H9 (cell line): ENCODE results near the gene ITPKB. TPM values are rescaled to one million over a fixed set of nuclear protein-coding genes. Genes with fewer than 3 reads are reported as not detected.

Experiments used
- DNase-seq: peaks from one replicate; pipeline ENCODE4 v3.0.0-alpha.2; 2017
- H2AFZ ChIP-seq: one replicate; pipeline ENCODE4 v1.6.1; 2013; ENCODE audit warnings: mild to moderate bottlenecking, low read length, control low read depth, moderate library complexity
- H2AK5ac ChIP-seq: 2 replicates; pipeline ENCODE4 v1.6.1; 2013; ENCODE audit warnings: low read length, control low read depth, mixed read lengths; ENCODE audit not compliant: insufficient read length
- H2BK120ac ChIP-seq: one replicate; pipeline ENCODE4 v1.6.1; 2013; ENCODE audit warnings: low read depth, mild to moderate bottlenecking, low read length, control low read depth, inconsistent platforms; ENCODE audit not compliant: poor library complexity, severe bottlenecking
- H2BK12ac ChIP-seq: 2 replicates; pipeline ENCODE4 v1.6.1; 2013; ENCODE audit warnings: low read length, control low read depth, mixed read lengths, low read depth; ENCODE audit not compliant: insufficient read length
- H2BK15ac ChIP-seq: 2 replicates; pipeline ENCODE4 v1.6.1; 2013; ENCODE audit warnings: low read depth, low read length, control low read depth
- H2BK20ac ChIP-seq: one replicate; pipeline ENCODE4 v1.6.1; 2013; ENCODE audit warnings: low read depth, mild to moderate bottlenecking, low read length, control low read depth, inconsistent platforms; ENCODE audit not compliant: poor library complexity, severe bottlenecking
- H2BK5ac ChIP-seq: 2 replicates; pipeline ENCODE4 v1.6.1; 2013; ENCODE audit warnings: low read length, control low read depth, mixed read lengths; ENCODE audit not compliant: insufficient read length
- H3K14ac ChIP-seq: 2 replicates; pipeline ENCODE4 v1.6.1; 2013; ENCODE audit warnings: low read length, control low read depth; ENCODE audit not compliant: insufficient read depth
- H3K18ac ChIP-seq: 2 replicates; pipeline ENCODE4 v1.6.1; 2013; ENCODE audit warnings: low read depth, mild to moderate bottlenecking, mixed read lengths, low read length, control low read depth; ENCODE audit not compliant: insufficient read length
- H3K23ac ChIP-seq: 2 replicates; pipeline ENCODE4 v1.6.1; 2013; ENCODE audit warnings: low read length, control low read depth, mixed read lengths, low read depth; ENCODE audit not compliant: insufficient read length
- H3K23me2 ChIP-seq: 2 replicates; pipeline ENCODE4 v1.6.1; 2013; ENCODE audit warnings: low read depth, mild to moderate bottlenecking, mixed read lengths, low read length, control low read depth; ENCODE audit not compliant: insufficient read length, poor library complexity, severe bottlenecking
- H3K27ac ChIP-seq: 2 replicates; pipeline ENCODE4 v1.5.1; 2013; ENCODE audit warnings: low read length, control low read depth, mixed read lengths, low read depth; ENCODE audit not compliant: insufficient read length
- H3K27me3 ChIP-seq: 2 replicates; pipeline ENCODE4 v1.6.1; 2013; ENCODE audit warnings: low read length, control low read depth, inconsistent platforms; ENCODE audit not compliant: insufficient read depth
- H3K4ac ChIP-seq: 2 replicates; pipeline ENCODE4 v1.6.1; 2013; ENCODE audit warnings: low read depth, mild to moderate bottlenecking, control low read depth, inconsistent platforms, low read length, moderate library complexity
- H3K4me1 ChIP-seq: 2 replicates; pipeline ENCODE4 v1.6.1; 2013; ENCODE audit warnings: low read length, control low read depth, inconsistent platforms; ENCODE audit not compliant: insufficient read depth
- H3K4me2 ChIP-seq: 2 replicates; pipeline ENCODE4 v1.6.1; 2013; ENCODE audit warnings: low read length, control low read depth, mixed read lengths; ENCODE audit not compliant: insufficient read length, insufficient read depth
- H3K56ac ChIP-seq: 2 replicates; pipeline ENCODE4 v1.6.1; 2013; ENCODE audit warnings: low read depth, mild to moderate bottlenecking, mixed read lengths, low read length, control low read depth; ENCODE audit not compliant: insufficient read length
- H3K79me1 ChIP-seq: 2 replicates; pipeline ENCODE4 v1.6.1; 2013; ENCODE audit warnings: low read depth, mild to moderate bottlenecking, moderate library complexity, low read length, control low read depth, inconsistent platforms; ENCODE audit not compliant: insufficient read depth, poor library complexity, severe bottlenecking
- H3K79me2 ChIP-seq: 2 replicates; pipeline ENCODE4 v1.6.1; 2013; ENCODE audit warnings: low read length, control low read depth, inconsistent platforms; ENCODE audit not compliant: insufficient read depth
- H3K9ac ChIP-seq: 2 replicates; pipeline ENCODE4 v1.6.1; 2013; ENCODE audit warnings: low read length, control low read depth, mixed read lengths; ENCODE audit not compliant: insufficient read length; ENCODE audit errors: extremely low read depth
- H3K9me3 ChIP-seq: one replicate; pipeline ENCODE4 v1.6.1; 2013; ENCODE audit warnings: low read depth, low read length, inconsistent platforms; ENCODE audit not compliant: control insufficient read depth
- H3T11ph ChIP-seq: one replicate; pipeline ENCODE4 v1.6.1; 2013; ENCODE audit warnings: mild to moderate bottlenecking, low read length, control low read depth, inconsistent platforms
- H4K20me1 ChIP-seq: one replicate; pipeline ENCODE4 v1.6.1; 2013; ENCODE audit not compliant: control insufficient read depth, insufficient read length, insufficient read depth
- H4K5ac ChIP-seq: 2 replicates; pipeline ENCODE4 v1.6.1; 2013; ENCODE audit warnings: low read depth, mild to moderate bottlenecking, mixed read lengths, low read length, control low read depth; ENCODE audit not compliant: insufficient read length
- H4K8ac ChIP-seq: replicated peaks from 2 replicates; pipeline ENCODE4 v1.6.1; 2013; ENCODE audit warnings: low read length, control low read depth, mixed read lengths, low read depth; ENCODE audit not compliant: insufficient read length
- H4K91ac ChIP-seq: 2 replicates; pipeline ENCODE4 v1.6.1; 2013; ENCODE audit warnings: low read depth, mild to moderate bottlenecking, moderate library complexity, mixed read lengths, low read length, control low read depth; ENCODE audit not compliant: insufficient read length
- H3K27ac Mint-ChIP-seq, 3 experiments: 2 replicates in 2 of 3; 3 replicates in 1 of 3; pipeline ENCODE4 v1.8.0; 2020 to 2021; ENCODE audit warnings: mixed read lengths in 3 of 3, mild to moderate bottlenecking in 1 of 3, moderate library complexity in 1 of 3
- H3K27me3 Mint-ChIP-seq: 2 replicates; pipeline ENCODE4 v1.8.0; 2021; ENCODE audit warnings: low read depth, mild to moderate bottlenecking, moderate library complexity, mixed read lengths
- H3K36me3 Mint-ChIP-seq, 3 experiments: 2 replicates in 2 of 3; 3 replicates in 1 of 3; pipeline ENCODE4 v1.8.0; 2020 to 2021; ENCODE audit warnings: low read depth in 3 of 3, mixed read lengths in 3 of 3; ENCODE audit not compliant: insufficient read depth in 1 of 3
- H3K4me1 Mint-ChIP-seq, 2 experiments: 2 replicates each; pipeline ENCODE4 v1.8.0; 2020; ENCODE audit warnings: mixed read lengths in 2 of 2
- H3K4me3 Mint-ChIP-seq, 2 experiments: 2 replicates in 1 of 2; 3 replicates in 1 of 2; pipeline ENCODE4 v1.8.0; 2020 to 2021; ENCODE audit warnings: mild to moderate bottlenecking in 2 of 2, mixed read lengths in 2 of 2, moderate library complexity in 1 of 2
- H3K9me3 Mint-ChIP-seq, 2 experiments: 2 replicates in 1 of 2; 3 replicates in 1 of 2; pipeline ENCODE4 v1.8.0; 2020; ENCODE audit warnings: mild to moderate bottlenecking in 2 of 2, mixed read lengths in 2 of 2, moderate library complexity in 1 of 2
- CTCF ChIP-seq: fragments of 200-600 bp; sonication (generic); conservative IDR thresholded peaks from 3 replicates; pipeline ENCODE4 v1.8.0; 2021; ENCODE audit warnings: antibody characterized with exemption, mild to moderate bottlenecking
- WGBS: extraction: QIAGEN DNeasy Blood & Tissue Kit; methylation state at CpG from one replicate; pipeline ENCODE4 v1.1.7; 2013; ENCODE audit warnings: missing lambda C conversion rate, low lambda C conversion rate, mixed read lengths; ENCODE audit not compliant: insufficient read length; ENCODE audit errors: extremely low coverage; 5-methylcytosine and 5-hydroxymethylcytosine counted together
- total RNA-seq: library from RNA; stranded (reverse); gene quantifications from 2 replicates; pipeline ENCODE4 v1.2.1, GENCODE V29; 2021

ITPKB gene
- total RNA-seq, 1 experiment from 2014 or later, result 3.8 TPM

GRCh38 chr1:226638608-226639007, 100.5 kb downstream of the ITPKB start:
- no peak for DNase-seq
- no peak overlapping the region for H3T11ph ChIP-seq
- H3K9ac ChIP-seq, result no peak overlapping the region
- H3K23ac ChIP-seq, result no peak overlapping the region
- H2BK120ac ChIP-seq, result no peak overlapping the region
- H3K4me1 ChIP-seq, result no peaks in the 10 kb centered on the region
- Mint-ChIP-seq H3K36me3 (peaks cover 0 to 5% (median 4%) of the 10 kb centered on the region in 3 experiments; a peak in 3 of 7 replicates), H3K4me1 (peaks cover 24 to 40% of the 10 kb centered on the region in 2 experiments), H3K4me3 (no peak overlapping the region), H3K9me3 (no peaks in the 10 kb centered on the region), H3K27ac (no peak overlapping the region; a peak in 1 of 7 replicates), H3K27me3 (no peaks in the 10 kb centered on the region)
- H2BK5ac ChIP-seq, result no peak overlapping the region
- H3K4me2 ChIP-seq, result no peak overlapping the region
- no peaks in the 10 kb centered on the region for H4K20me1 ChIP-seq
- no peaks in the 10 kb centered on the region for H3K27me3 ChIP-seq
- no peak overlapping the region for H4K8ac ChIP-seq
- H2AFZ ChIP-seq, result no peak overlapping the region
- no peak overlapping the region for H3K14ac ChIP-seq
- H3K9me3 ChIP-seq, result no peaks in the 10 kb centered on the region
- no peak overlapping the region for H3K18ac ChIP-seq
- H3K4ac ChIP-seq, result no peak overlapping the region
- H3K79me2 ChIP-seq, result no peaks in the 10 kb centered on the region
- no peaks in the 10 kb centered on the region for H3K79me1 ChIP-seq
- no peak for TF ChIP-seq CTCF
- WGBS, result no CpG with 5 or more reads among the region's 16 CpGs
- no peaks in the 10 kb centered on the region for H3K23me2 ChIP-seq
- H3K27ac ChIP-seq, result no peak overlapping the region
- H2BK12ac ChIP-seq, result no peak overlapping the region
- H2BK20ac ChIP-seq, result no peak overlapping the region
- no peak overlapping the region for H2BK15ac ChIP-seq
- no peak overlapping the region for H4K91ac ChIP-seq
- no peak overlapping the region for H2AK5ac ChIP-seq
- no peak overlapping the region for H4K5ac ChIP-seq
- no peak overlapping the region for H3K56ac ChIP-seq
